ENCODE results near the gene LRRTM4.
"Not testable (repeated sequence)": the region's sequence is repeated elsewhere in the genome, so short reads cannot be mapped to it uniquely, and the experiment has no call there.

Gene LRRTM4

GRCh38 chr2:77164021-77164420, 358.2 kb downstream of the LRRTM4 start:
- not testable (repeated sequence) for DNase-seq (ENCODE audit: low spot score)

GRCh38 chr2:77161009-77161408, 361.2 kb downstream of the LRRTM4 start:
- DNase-seq (ENCODE audit: low spot score), result no peak

GRCh38 chr2:77156599-77156998, 365.6 kb downstream of the LRRTM4 start:
- no peak for DNase-seq (ENCODE audit: low spot score)

GRCh38 chr2:77155511-77155910, 366.7 kb downstream of the LRRTM4 start:
- DNase-seq (ENCODE audit: low spot score), result no peak

GRCh38 chr2:77149565-77149964, 372.6 kb downstream of the LRRTM4 start:
- no peak for DNase-seq (ENCODE audit: low spot score)

- no peak for DNase-seq (ENCODE audit: low spot score)
These were observed 375.0 kb downstream of the LRRTM4 start for GRCh38 chr2:77147153-77147552.

GRCh38 chr2:77144772-77145171, 377.4 kb downstream of the LRRTM4 start:
- no peak for DNase-seq (ENCODE audit: low spot score)

GRCh38 chr2:77142141-77142540, 380.0 kb downstream of the LRRTM4 start:
- no peak for DNase-seq (ENCODE audit: low spot score)

- not testable (repeated sequence) for DNase-seq (ENCODE audit: low spot score)
These were observed 393.7 kb downstream of the LRRTM4 start for GRCh38 chr2:77128479-77128878.

- no peak for DNase-seq (ENCODE audit: low spot score)
These were observed 394.8 kb downstream of the LRRTM4 start for GRCh38 chr2:77127345-77127744.

GRCh38 chr2:77121518-77121917, 400.7 kb downstream of the LRRTM4 start:
- no peak for DNase-seq (ENCODE audit: low spot score)

- no peak for DNase-seq (ENCODE audit: low spot score)
These were observed 402.8 kb downstream of the LRRTM4 start for GRCh38 chr2:77119333-77119732.

- no peak for DNase-seq (ENCODE audit: low spot score)
These were observed 413.3 kb downstream of the LRRTM4 start for GRCh38 chr2:77108915-77109314.

GRCh38 chr2:77105008-77105407, 417.2 kb downstream of the LRRTM4 start:
- no peak for DNase-seq (ENCODE audit: low spot score)

- no peak for DNase-seq (ENCODE audit: low spot score)
These were observed 417.6 kb downstream of the LRRTM4 start for GRCh38 chr2:77104554-77104953.

- no peak for DNase-seq (ENCODE audit: low spot score)
These were observed 419.2 kb downstream of the LRRTM4 start for GRCh38 chr2:77102927-77103326.

GRCh38 chr2:77101796-77102452, 420.3 kb downstream of the LRRTM4 start:
- no peak for DNase-seq (ENCODE audit: low spot score)

GRCh38 chr2:77099961-77100360, 422.2 kb downstream of the LRRTM4 start:
- no peak for DNase-seq (ENCODE audit: low spot score)

- DNase-seq (ENCODE audit: low spot score), result not testable (repeated sequence)
These were observed 426.7 kb downstream of the LRRTM4 start for GRCh38 chr2:77095525-77095924.

- no peak for DNase-seq (ENCODE audit: low spot score)
These were observed 427.1 kb downstream of the LRRTM4 start for GRCh38 chr2:77095096-77095495.

GRCh38 chr2:77088424-77088823, 433.8 kb downstream of the LRRTM4 start:
- DNase-seq (ENCODE audit: low spot score), result not testable (repeated sequence)

GRCh38 chr2:77087987-77088414, 434.2 kb downstream of the LRRTM4 start:
- no peak for DNase-seq (ENCODE audit: low spot score)

- no peak for DNase-seq (ENCODE audit: low spot score)
These were observed 435.7 kb downstream of the LRRTM4 start for GRCh38 chr2:77086478-77086877.

- no peak for DNase-seq (ENCODE audit: low spot score)
These were observed 436.1 kb downstream of the LRRTM4 start for GRCh38 chr2:77086051-77086450.
